Spinal cord (tissue), 10 donors: ENCODE data around the gene PLXNA4. TPM values are rescaled to one million over a fixed set of nuclear protein-coding genes. Genes with fewer than 3 reads are reported as not detected.
A peak's percentile ranks its signal among the peaks of the same experiment; 100 is the strongest.

ENCODE experiments used
- DNase-seq, 6 donors: peaks; one replicate each; pipeline versions ENCODE4 v3.0.0 to v3.0.0-alpha.2; 2013 to 2015; ENCODE audit warnings: low spot score in 6 of 6, low read depth in 4 of 6
- H3K27ac ChIP-seq: one replicate; pipeline ENCODE4 v1.5.1; 2013; ENCODE audit warnings: low read depth, low read length, control low read depth
- H3K27me3 ChIP-seq: one replicate; pipeline ENCODE4 v1.6.1; 2013; ENCODE audit warnings: low read length; ENCODE audit not compliant: control insufficient read depth, insufficient read depth
- H3K36me3 ChIP-seq: one replicate; pipeline ENCODE4 v1.6.1; 2013; ENCODE audit warnings: low read length; ENCODE audit not compliant: control insufficient read depth, insufficient read depth
- H3K4me1 ChIP-seq: one replicate; pipeline ENCODE4 v1.6.1; 2013; ENCODE audit warnings: low read length; ENCODE audit not compliant: control insufficient read depth, insufficient read depth
- H3K4me3 ChIP-seq: one replicate; pipeline ENCODE4 v1.5.1; 2013; ENCODE audit warnings: low read depth, low read length, control low read depth
- H3K9me3 ChIP-seq: one replicate; pipeline ENCODE4 v1.6.1; 2013; ENCODE audit warnings: low read length; ENCODE audit not compliant: control insufficient read depth, insufficient read depth
- WGBS: methylation state at CpG from one replicate; pipeline ENCODE4 v1.1.5; 2013; ENCODE audit warnings: missing lambda C conversion rate; ENCODE audit not compliant: insufficient coverage; 5-methylcytosine and 5-hydroxymethylcytosine counted together
- polyA plus RNA-seq, 2 donors: library from polyadenylated mRNA; unstranded; fragments of 120-200 nt; gene quantifications; one replicate each; pipeline ENCODE4 v1.2.1, GENCODE V29; 2013; ENCODE audit not compliant: insufficient read length in 2 of 2
- total RNA-seq, 2 donors: library from RNA; depleted of rRNA in 1 of 2; stranded (reverse); fragments of 120-200 nt in 1 of 2; fragments of >200 nt in 1 of 2; gene quantifications; one replicate each; pipeline versions ENCODE4 v1.2.3 to v1.2.4, GENCODE V29; 2013 to 2014
- donor health status: healthy.

The PLXNA4 gene
- total and polyA plus RNA-seq, 4 donors = 13.8 to 29.7 (median 23.2) TPM

DNA sequence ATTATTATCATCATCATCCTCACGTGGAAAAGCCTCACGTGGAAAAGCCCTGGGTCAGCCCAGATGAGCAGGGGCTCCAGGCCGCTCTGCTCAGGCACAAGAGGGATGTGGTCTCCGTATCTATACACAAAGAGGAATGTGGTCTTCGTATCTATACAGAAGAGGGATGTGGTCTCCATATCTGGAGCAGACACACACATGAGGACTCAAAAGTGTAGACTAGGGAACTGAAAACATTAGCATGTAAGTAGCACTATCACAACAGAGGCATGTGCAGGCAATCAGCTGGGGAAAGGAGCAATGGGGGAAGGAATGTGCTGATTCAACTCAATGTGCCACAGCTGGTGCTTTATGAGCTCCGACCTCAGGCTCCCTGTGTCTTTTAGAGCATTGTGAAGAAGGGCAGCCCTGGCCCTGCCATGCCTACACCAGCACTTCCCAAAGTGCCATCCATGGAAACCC lies 86.5 kb downstream of the PLXNA4 start:
- DNase-seq = no peak

DNA sequence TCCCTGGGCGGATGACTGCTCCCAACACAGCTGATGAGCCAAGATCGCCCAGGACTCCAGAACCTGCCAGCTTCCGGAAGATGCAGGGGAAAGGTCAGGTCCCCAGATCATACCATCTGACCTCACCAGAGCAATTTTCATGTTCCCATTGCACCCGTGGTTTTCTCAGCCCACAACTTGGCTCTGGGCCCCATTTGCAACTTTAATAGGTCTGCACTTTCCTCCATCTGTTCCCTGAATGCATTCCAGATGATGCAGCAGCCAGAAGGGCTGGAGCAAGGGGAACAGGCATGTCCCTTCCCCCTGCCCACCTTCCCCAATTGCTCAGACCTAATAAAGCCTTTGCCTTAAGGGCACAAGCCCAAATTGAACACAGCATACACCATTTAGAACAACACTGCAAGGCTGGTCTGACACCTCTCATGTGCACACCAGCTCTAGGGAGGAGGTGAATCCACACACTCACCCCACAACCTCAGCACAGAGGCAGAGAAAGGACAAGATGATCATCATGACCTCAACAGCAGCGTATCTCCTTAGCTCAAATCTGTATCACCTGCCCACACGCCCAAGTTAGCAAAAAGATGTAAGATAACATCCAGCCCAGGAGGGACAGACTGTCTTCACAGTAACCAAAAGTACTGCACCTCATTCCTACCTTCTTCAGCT lies 87.5 kb downstream of the PLXNA4 start:
- H3K4me3 ChIP-seq = no peak overlapping the region
- H3K9me3 ChIP-seq = no peaks in the 10 kb centered on the region
- peaks cover 6% of the 10 kb centered on the region for H3K36me3 ChIP-seq
- no peaks in the 10 kb centered on the region for H3K27me3 ChIP-seq
- WGBS = 82% methylated on average over 6 of the region's 6 CpGs
- H3K27ac ChIP-seq = no peak overlapping the region
- no peak for DNase-seq
- peaks cover 10% of the 10 kb centered on the region for H3K4me1 ChIP-seq

More for the DNA sequence above, 86.5 kb downstream of the PLXNA4 start:
- Histone ChIP-seq H3K27ac (no peak overlapping the region), H3K9me3 (no peaks in the 10 kb centered on the region), H3K4me3 (no peak overlapping the region), H3K4me1 (peaks cover 10% of the 10 kb centered on the region), H3K27me3 (no peaks in the 10 kb centered on the region), H3K36me3 (peaks cover 9% of the 10 kb centered on the region)
- 89% methylated on average over 3 of the region's 6 CpGs for WGBS

GRCh38 chr7:132486274-132486610 lies 90.0 kb downstream of the PLXNA4 start:
- peak in 1 of 6 donors; percentile 45 for DNase-seq
- Histone ChIP-seq H3K9me3 (no peaks in the 10 kb centered on the region), H3K4me1 (peaks cover 7% of the 10 kb centered on the region), H3K27ac (no peak overlapping the region), H3K27me3 (no peaks in the 10 kb centered on the region), H3K4me3 (no peak overlapping the region), H3K36me3 (peaks cover 6% of the 10 kb centered on the region)
- 41% methylated on average over 6 of the region's 6 CpGs for WGBS

GRCh38 chr7:132485600-132486273 lies 90.5 kb downstream of the PLXNA4 start:
- no peaks in the 10 kb centered on the region for H3K27me3 ChIP-seq
- H3K9me3 ChIP-seq = no peaks in the 10 kb centered on the region
- H3K4me1 ChIP-seq = peaks cover 9% of the 10 kb centered on the region
- H3K4me3 ChIP-seq = no peak overlapping the region
- 80% methylated on average over 4 of the region's 9 CpGs for WGBS
- no peak for DNase-seq
- no peak overlapping the region for H3K27ac ChIP-seq
- H3K36me3 ChIP-seq = peaks cover 4% of the 10 kb centered on the region

GRCh38 chr7:132485136-132485535 lies 91.1 kb downstream of the PLXNA4 start:
- DNase-seq = peak in 1 of 6 donors; percentile 76
- Histone ChIP-seq H3K4me3 (no peak overlapping the region), H3K27ac (no peak overlapping the region), H3K27me3 (no peaks in the 10 kb centered on the region), H3K9me3 (no peaks in the 10 kb centered on the region), H3K4me1 (peaks cover 12% of the 10 kb centered on the region), H3K36me3 (peaks cover 4% of the 10 kb centered on the region)
- no CpG with 5 or more reads among the region's 6 CpGs for WGBS

DNA sequence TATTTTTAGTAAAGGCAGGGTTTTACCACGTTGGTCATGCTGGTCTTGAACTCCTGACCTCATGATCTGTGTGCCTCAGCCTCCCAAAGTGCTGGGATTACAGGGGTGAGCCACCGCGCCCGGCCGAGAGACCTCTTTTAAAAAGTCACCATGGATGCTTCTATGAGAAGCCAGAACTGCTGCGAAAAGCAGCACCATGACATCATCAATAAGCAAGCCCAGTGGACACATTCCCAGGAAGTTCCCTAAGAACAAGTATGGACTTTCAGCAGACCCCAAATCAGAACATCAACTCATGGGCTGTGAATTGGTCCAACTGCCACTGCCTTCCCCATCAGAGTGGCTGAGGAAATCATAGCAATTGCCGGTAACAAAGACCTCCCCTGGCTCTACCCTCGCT lies 93.4 kb downstream of the PLXNA4 start:
- Histone ChIP-seq H3K9me3 (no peaks in the 10 kb centered on the region), H3K4me1 (peaks cover 12% of the 10 kb centered on the region), H3K36me3 (no peaks in the 10 kb centered on the region), H3K4me3 (no peak overlapping the region), H3K27me3 (no peaks in the 10 kb centered on the region), H3K27ac (no peak overlapping the region)
- DNase-seq = no peak
- 87% methylated on average over 8 of the region's 8 CpGs for WGBS

- WGBS = 56% methylated on average over 7 of the region's 9 CpGs
- DNase-seq = no peak
- H3K4me1 ChIP-seq = peaks cover 11% of the 10 kb centered on the region
- no peaks in the 10 kb centered on the region for H3K36me3 ChIP-seq
- H3K9me3 ChIP-seq = no peaks in the 10 kb centered on the region
- no peaks in the 10 kb centered on the region for H3K27me3 ChIP-seq
- no peak overlapping the region for H3K4me3 ChIP-seq
- no peak overlapping the region for H3K27ac ChIP-seq
Observed at GRCh38 chr7:132480534-132480933, 95.7 kb downstream of the PLXNA4 start.

DNA sequence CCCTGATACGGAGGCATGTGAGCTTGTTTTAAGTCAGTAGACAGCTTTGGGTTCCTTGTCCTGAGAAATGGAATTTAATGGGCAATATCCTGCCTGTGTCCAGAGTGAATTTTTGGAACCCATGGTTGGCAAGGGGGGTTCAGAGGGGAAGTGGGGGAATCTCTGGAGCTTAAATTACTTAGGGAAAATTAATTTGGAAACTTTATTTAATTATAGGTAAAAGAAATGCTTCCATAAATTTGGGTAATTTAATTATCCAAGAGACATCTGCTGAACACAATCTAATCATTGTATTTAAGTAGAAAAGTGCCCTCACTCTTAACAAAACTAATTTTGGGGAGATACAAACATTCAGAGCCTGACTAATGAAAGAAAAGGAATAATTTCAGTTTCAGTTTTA lies 99.7 kb downstream of the PLXNA4 start:
- Histone ChIP-seq H3K27ac (no peak overlapping the region), H3K4me3 (no peak overlapping the region), H3K9me3 (no peaks in the 10 kb centered on the region), H3K27me3 (no peaks in the 10 kb centered on the region), H3K4me1 (peaks cover 30% of the 10 kb centered on the region), H3K36me3 (no peaks in the 10 kb centered on the region)
- WGBS = 64% methylated on average over 1 of the region's 1 CpG
- no peak for DNase-seq

GRCh38 chr7:132475669-132476116 lies 100.6 kb downstream of the PLXNA4 start:
- no peaks in the 10 kb centered on the region for H3K9me3 ChIP-seq
- H3K27ac ChIP-seq = no peak overlapping the region
- WGBS = 28% methylated on average over 5 of the region's 8 CpGs
- DNase-seq = peak in 2 of 6 donors; percentile 47 to 75
- H3K36me3 ChIP-seq = no peaks in the 10 kb centered on the region
- H3K4me3 ChIP-seq = no peak overlapping the region
- no peaks in the 10 kb centered on the region for H3K27me3 ChIP-seq
- H3K4me1 ChIP-seq = peaks cover 28% of the 10 kb centered on the region
